ENCODE measurements around the gene ADGRL2. TPM values are rescaled to one million over a fixed set of nuclear protein-coding genes. Genes with fewer than 3 reads are reported as not detected.

ADGRL2 gene
- total RNA-seq, 1 experiment from 2014 or later = not detected

DNA sequence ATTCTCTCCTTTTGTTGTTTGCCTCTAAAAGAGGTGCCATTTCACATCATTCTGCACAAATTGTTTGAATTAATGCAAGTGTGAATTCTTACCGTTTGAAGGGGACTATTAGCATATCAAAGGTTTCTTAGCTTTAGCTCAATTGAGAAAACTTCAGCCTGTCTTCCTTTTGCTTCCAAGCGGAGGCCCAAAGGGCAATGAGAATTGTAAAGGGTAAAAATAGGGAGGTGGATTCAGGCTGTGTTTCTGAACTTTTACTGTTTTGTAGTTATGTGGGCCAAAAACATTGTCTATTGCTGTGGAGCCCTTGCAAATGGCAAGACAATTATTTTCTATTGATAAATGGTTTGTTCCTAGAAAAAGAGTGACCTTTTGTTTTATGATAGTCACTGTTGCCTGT lies 3.6 kb downstream of the ADGRL2 start:
- in situ Hi-C loops (cut with HindIII; ENCODE audit: low sequenced_read_pairs) = no loop called here
- DNase-seq (ENCODE audit: low spot score) = no peak

DNA sequence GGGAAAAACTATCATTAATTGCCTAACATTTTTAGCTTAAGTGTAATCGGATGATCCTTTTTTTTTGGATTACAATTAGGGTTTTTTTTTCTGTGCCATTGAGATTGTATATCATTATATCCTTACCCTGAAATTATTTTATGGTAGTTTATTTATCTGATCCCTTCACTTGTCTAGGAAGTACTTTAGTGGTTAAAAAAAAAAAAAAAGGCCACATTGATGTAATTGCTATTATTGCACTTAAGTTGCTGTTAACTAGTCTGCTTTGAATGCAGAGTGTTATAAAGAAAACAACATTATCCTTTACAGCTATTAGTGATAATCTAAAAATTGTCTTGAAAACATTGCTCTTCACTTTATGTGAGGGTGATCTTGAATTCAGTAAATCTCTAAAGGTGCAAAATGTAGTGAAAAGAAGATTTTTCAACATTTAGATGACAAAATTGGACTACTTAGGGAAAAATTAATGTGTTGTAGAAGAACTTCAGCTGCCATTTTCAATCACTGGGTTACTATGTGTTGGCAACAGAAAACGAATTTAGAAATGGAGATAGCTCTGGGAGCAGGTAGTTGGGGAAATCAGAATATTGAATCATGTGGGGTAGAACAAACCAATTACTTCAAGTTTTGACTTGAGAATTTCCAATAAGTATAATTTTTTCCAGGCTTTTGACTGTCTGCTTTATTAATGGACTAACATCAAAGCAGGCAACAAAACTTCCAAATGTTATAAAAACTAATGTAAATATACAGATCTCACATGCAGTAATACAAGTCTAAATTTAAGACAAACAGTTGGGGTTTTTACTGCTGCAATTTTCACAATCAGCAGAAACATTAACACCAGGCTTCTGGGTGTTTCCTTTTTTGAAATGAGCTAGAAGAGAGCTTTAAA lies 5.0 kb downstream of the ADGRL2 start:
- in situ Hi-C loops (cut with HindIII; ENCODE audit: low sequenced_read_pairs) = no loop called here
- no peak for DNase-seq (ENCODE audit: low spot score)

- in situ Hi-C loops (cut with HindIII; ENCODE audit: low sequenced_read_pairs) = no loop called here
- no peak for DNase-seq (ENCODE audit: low spot score)
Measured at GRCh38 chr1:81806432-81806770, 5.7 kb downstream of the ADGRL2 start.

DNA sequence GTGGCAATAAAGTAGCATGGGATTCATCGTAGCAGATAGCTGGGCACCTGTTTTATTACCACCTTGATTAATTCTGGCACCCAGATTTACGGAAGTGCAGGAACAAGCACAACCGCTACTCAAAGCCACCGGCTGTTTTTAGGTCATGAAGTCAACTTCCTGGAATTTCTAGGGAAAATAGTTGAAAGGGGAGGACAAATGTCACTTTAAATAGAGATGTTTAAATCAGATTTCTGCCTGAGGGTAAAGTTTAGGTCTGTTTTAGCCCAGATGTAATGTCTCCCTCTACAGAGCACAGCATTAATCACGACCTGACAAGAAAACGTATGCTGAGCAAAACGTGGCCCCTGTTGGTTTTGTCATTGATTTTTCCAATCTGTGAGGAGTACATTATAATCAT lies 8.0 kb downstream of the ADGRL2 start:
- no peak for DNase-seq (ENCODE audit: low spot score)
- in situ Hi-C loops (cut with HindIII; ENCODE audit: low sequenced_read_pairs) = no loop called here

DNA sequence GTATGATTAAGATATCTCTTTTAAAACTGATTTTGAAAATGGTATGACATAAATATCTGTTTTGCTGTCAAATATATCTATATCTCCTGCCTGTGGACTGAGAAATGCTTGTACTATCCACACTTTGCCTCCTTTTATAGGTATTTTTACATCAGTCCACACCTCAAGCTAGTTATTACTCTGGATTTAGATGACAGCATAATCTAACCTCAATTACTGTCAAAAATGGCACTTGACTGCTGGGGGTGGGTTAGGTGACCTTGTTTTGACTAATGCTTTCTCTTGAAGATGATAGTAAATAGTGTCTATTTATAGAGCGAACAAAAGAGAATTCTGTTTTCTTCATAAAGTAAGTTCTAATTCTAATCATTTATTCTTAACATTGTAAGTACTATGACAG lies 9.1 kb downstream of the ADGRL2 start:
- in situ Hi-C loops (cut with HindIII; ENCODE audit: low sequenced_read_pairs) = no loop called here
- DNase-seq (ENCODE audit: low spot score) = no peak

- no peak for DNase-seq (ENCODE audit: low spot score)
- in situ Hi-C loops (cut with HindIII; ENCODE audit: low sequenced_read_pairs) = no loop called here
Measured at GRCh38 chr1:81811757-81812371, 11.1 kb downstream of the ADGRL2 start.

- DNase-seq (ENCODE audit: low spot score) = no peak
- in situ Hi-C loops (cut with HindIII; ENCODE audit: low sequenced_read_pairs) = no loop called here
Measured at GRCh38 chr1:81812712-81813111, 12.0 kb downstream of the ADGRL2 start.

DNA sequence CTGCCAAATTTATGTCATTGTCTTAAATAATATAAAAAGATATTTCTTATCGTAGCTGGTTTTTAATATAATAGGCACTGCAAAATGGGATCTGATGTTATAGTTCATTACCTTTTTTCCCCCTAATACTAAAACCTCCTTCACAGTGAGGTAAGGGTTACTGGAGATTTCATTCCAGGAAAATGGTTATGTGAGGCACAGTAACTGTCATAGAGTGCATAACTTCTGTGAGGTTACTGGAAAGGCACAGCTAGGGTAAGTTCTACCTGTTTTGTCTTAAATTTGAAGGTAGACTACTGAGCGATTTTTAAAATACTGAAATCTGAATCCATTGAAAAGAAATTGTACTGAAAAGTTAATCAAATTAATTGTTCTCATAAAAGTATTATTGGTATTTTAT lies 13.0 kb downstream of the ADGRL2 start:
- in situ Hi-C loops (cut with HindIII; ENCODE audit: low sequenced_read_pairs) = no loop called here

DNA sequence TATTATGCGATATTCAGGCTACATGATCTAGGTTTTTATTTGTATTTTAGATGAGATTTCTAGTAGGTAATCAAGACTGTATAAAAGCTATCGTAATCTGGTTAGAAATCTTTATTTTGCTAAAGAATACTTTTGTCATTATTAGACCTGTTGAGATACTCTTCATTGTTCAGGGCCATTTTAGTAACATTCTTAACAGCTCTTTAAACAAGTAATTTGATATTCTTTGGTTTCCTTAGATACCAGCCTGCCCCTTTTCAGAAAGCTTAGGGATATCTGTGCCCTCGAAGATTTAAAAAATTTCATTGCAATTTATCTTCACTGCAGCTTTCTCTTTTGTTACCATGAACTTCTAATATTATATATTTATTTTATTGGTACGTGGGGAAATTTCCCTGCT lies 18.9 kb downstream of the ADGRL2 start:
- no peak for DNase-seq (ENCODE audit: low spot score)
- in situ Hi-C loops (cut with HindIII; ENCODE audit: low sequenced_read_pairs) = no loop called here

More for the DNA sequence above, 13.0 kb downstream of the ADGRL2 start:
- no peak for DNase-seq (ENCODE audit: low spot score)

DNA sequence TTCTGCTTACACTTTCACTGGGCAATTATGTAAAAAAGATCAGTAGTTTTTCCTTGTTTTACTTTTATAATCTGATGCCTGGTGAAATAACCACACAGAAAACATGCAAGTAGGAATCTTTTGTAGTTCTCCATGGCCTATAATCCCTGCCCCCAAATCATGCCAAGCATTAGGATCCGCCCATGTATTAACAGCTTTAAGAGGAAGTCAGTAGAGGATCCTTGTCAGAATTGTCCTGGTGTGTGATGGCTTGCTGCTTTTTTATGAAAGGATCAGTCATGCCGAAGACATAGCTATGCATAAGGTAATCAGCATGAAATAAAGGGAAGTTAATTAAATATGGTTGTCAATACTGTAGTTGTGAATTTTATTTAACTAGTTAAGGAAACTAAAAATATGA lies 20.0 kb downstream of the ADGRL2 start:
- DNase-seq (ENCODE audit: low spot score) = no peak
- in situ Hi-C loops (cut with HindIII; ENCODE audit: low sequenced_read_pairs) = no loop called here

- in situ Hi-C loops (cut with HindIII; ENCODE audit: low sequenced_read_pairs) = no loop called here
Measured at GRCh38 chr1:81823082-81823481, 22.3 kb downstream of the ADGRL2 start.

GRCh38 chr1:81824759-81825158 lies 24.0 kb downstream of the ADGRL2 start:
- no peak for DNase-seq (ENCODE audit: low spot score)
- in situ Hi-C loops (cut with HindIII; ENCODE audit: low sequenced_read_pairs) = no loop called here

More at GRCh38 chr1:81823082-81823481, 22.3 kb downstream of the ADGRL2 start:
- no peak for DNase-seq (ENCODE audit: low spot score)

DNA sequence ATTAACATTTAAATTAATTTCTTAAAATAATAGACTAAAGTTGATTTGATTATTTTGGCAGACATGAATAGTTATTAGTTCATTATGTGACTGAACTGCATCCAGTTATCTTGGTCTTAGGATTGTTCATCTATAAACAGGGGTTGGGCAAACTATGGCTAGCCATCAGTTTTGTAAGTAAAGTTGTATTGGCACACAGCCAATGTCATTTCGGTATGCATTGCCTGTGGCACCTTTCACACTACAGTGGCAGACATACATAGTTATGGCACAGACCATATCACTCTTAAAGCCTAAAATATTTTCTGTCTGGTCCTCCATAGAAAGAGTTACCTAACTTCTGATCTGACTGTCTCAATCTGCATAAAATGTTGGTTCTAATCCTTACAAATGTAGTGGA lies 27.2 kb downstream of the ADGRL2 start:
- in situ Hi-C loops (cut with HindIII; ENCODE audit: low sequenced_read_pairs) = no loop called here
- no peak for DNase-seq (ENCODE audit: low spot score)

- in situ Hi-C loops (cut with HindIII; ENCODE audit: low sequenced_read_pairs) = no loop called here
- no peak for DNase-seq (ENCODE audit: low spot score)
Measured at GRCh38 chr1:81832573-81832972, 31.8 kb downstream of the ADGRL2 start.

DNA sequence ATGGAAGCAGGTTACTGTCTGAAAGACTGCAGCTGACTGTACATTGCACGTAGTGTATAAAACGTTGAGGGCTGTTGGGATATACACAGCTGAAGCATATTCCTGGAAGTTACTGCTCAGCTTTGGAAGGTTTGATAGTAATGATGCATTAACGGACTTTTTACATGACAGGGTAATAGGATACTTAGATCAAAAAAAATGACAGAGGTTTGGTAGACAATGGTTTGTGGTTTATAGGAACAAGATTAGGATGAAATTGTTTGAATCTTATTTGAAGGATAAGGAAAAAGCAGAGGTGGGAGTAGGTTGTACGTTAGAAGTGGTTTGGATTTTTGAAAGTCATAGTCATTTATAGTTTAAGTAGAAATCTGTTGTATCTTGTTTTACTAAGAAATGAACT lies 33.0 kb downstream of the ADGRL2 start:
- in situ Hi-C loops (cut with HindIII; ENCODE audit: low sequenced_read_pairs) = no loop called here
- DNase-seq (ENCODE audit: low spot score) = no peak

- in situ Hi-C loops (cut with HindIII; ENCODE audit: low sequenced_read_pairs) = no loop called here
- DNase-seq (ENCODE audit: low spot score) = no peak
Measured at GRCh38 chr1:81834268-81834667, 33.5 kb downstream of the ADGRL2 start.

GRCh38 chr1:81834921-81835698 lies 34.4 kb downstream of the ADGRL2 start:
- no peak for DNase-seq (ENCODE audit: low spot score)
- in situ Hi-C loops (cut with HindIII; ENCODE audit: low sequenced_read_pairs) = no loop called here

GRCh38 chr1:81836007-81836626 lies 35.4 kb downstream of the ADGRL2 start:
- in situ Hi-C loops (cut with HindIII; ENCODE audit: low sequenced_read_pairs) = no loop called here
- no peak for DNase-seq (ENCODE audit: low spot score)

DNA sequence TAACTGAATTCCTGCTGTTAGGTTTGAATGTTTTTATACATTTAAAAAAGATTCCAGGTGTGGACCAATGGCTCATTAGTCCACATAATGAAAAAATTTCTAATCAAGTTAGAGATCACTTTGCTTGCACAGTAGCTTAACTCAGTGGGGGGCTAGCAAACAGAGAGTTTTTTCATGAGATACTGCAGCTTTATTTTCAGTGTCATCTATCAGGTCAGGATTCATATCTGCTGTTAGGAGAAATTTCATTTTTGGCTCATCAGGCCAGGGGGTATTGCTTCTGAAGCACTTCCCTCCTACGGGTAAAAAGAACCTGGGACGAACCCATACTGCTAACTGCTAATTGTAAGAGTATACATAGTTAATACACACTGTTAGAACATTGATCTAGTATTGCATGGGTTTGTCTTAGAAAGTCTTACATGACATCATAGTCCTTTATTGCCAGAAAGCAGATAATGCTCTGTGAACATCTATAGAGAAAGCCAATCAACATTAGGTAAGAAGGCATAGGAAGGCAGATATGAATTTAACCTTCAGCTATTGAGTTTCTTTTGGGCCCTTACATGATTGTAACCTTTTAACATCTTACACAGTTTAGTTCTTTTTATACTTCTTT lies 38.0 kb downstream of the ADGRL2 start:
- in situ Hi-C loops (cut with HindIII; ENCODE audit: low sequenced_read_pairs) = no loop called here
- DNase-seq (ENCODE audit: low spot score) = no peak
